Neuronal stem cell (in vitro differentiated cells): ENCODE results near the gene CHN2.

Source experiments
- DNase-seq: peaks from one replicate; pipeline ENCODE4 v3.0.0-alpha.2; 2013; ENCODE audit warnings: low spot score
- H2AFZ ChIP-seq: one replicate; pipeline ENCODE4 v1.6.1; 2013; ENCODE audit warnings: mild to moderate bottlenecking, low read length, inconsistent platforms
- H2AK5ac ChIP-seq: 2 replicates; pipeline ENCODE4 v1.6.1; 2013; ENCODE audit warnings: low read depth, mild to moderate bottlenecking, inconsistent platforms, low read length, moderate library complexity, mixed read lengths
- H2BK120ac ChIP-seq: 2 replicates; pipeline ENCODE4 v1.6.1; 2013; ENCODE audit warnings: low read depth, mild to moderate bottlenecking, inconsistent platforms, low read length, moderate library complexity, mixed read lengths
- H2BK12ac ChIP-seq: one replicate; pipeline ENCODE4 v1.6.1; 2013; ENCODE audit warnings: low read length, inconsistent platforms
- H2BK15ac ChIP-seq: 2 replicates; pipeline ENCODE4 v1.6.1; 2013; ENCODE audit warnings: mild to moderate bottlenecking, low read length, inconsistent platforms, mixed read lengths
- H2BK5ac ChIP-seq: one replicate; pipeline ENCODE4 v1.6.1; 2013; ENCODE audit warnings: inconsistent platforms, mild to moderate bottlenecking, low read length, moderate library complexity
- H3K14ac ChIP-seq: one replicate; pipeline ENCODE4 v1.6.1; 2013; ENCODE audit warnings: low read length, inconsistent platforms
- H3K18ac ChIP-seq: 2 replicates; pipeline ENCODE4 v1.6.1; 2013; ENCODE audit warnings: low read length, inconsistent platforms
- H3K23ac ChIP-seq: 2 replicates; pipeline ENCODE4 v1.6.1; 2013; ENCODE audit warnings: low read depth, mild to moderate bottlenecking, mixed read lengths, low read length, inconsistent platforms; ENCODE audit not compliant: poor library complexity
- H3K27ac ChIP-seq: replicated peaks from 3 replicates; pipeline ENCODE4 v1.5.1; 2013; ENCODE audit warnings: low read length, inconsistent platforms
- H3K27me3 ChIP-seq, 3 experiments: 2 replicates each; pipeline ENCODE4 v1.6.1; 2013; ENCODE audit warnings: low read length in 3 of 3, mild to moderate bottlenecking in 2 of 3, inconsistent platforms in 1 of 3, low read depth in 1 of 3, mixed read lengths in 1 of 3, moderate library complexity in 1 of 3; ENCODE audit not compliant: control insufficient read depth in 3 of 3, insufficient read depth in 3 of 3
- H3K36me3 ChIP-seq, 2 donors: replicated peaks in 1 of 2; 2 replicates each; pipeline ENCODE4 v1.6.1; 2013; ENCODE audit warnings: low read length in 2 of 2; ENCODE audit not compliant: control insufficient read depth in 2 of 2, insufficient read depth in 2 of 2
- H3K4ac ChIP-seq: 2 replicates; pipeline ENCODE4 v1.6.1; 2013; ENCODE audit warnings: inconsistent platforms, mild to moderate bottlenecking, low read length, moderate library complexity
- H3K4me1 ChIP-seq, 2 donors: 1 replicate in 1 of 2; 2 replicates in 1 of 2; pipeline ENCODE4 v1.6.1; 2013; ENCODE audit warnings: low read length in 2 of 2, low read depth in 1 of 2; ENCODE audit not compliant: control insufficient read depth in 2 of 2, insufficient read depth in 1 of 2
- H3K4me2 ChIP-seq: one replicate; pipeline ENCODE4 v1.6.1; 2013; ENCODE audit warnings: mild to moderate bottlenecking, low read length, inconsistent platforms; ENCODE audit not compliant: insufficient read depth, poor library complexity, severe bottlenecking
- H3K4me3 ChIP-seq, 2 donors: 2 replicates each; pipeline ENCODE4 v1.5.1; 2013; ENCODE audit warnings: low read length in 2 of 2, mild to moderate bottlenecking in 2 of 2, inconsistent platforms in 1 of 2, moderate library complexity in 1 of 2
- H3K79me1 ChIP-seq: one replicate; pipeline ENCODE4 v1.6.1; 2013; ENCODE audit warnings: low read depth, mild to moderate bottlenecking, inconsistent platforms, low read length, moderate library complexity
- H3K9ac ChIP-seq: one replicate; pipeline ENCODE4 v1.6.1; 2013; ENCODE audit warnings: mild to moderate bottlenecking, low read depth, low read length, inconsistent platforms; ENCODE audit not compliant: poor library complexity
- H3K9me3 ChIP-seq, 2 donors: replicated peaks in 1 of 2; 2 replicates each; pipeline versions ENCODE3 to v1.6.1; 2013; ENCODE audit warnings: low read length in 2 of 2, mild to moderate bottlenecking in 2 of 2, inconsistent platforms in 1 of 2, low read depth in 1 of 2, mixed read lengths in 1 of 2, moderate library complexity in 1 of 2; ENCODE audit not compliant: control insufficient read depth in 2 of 2, insufficient read depth in 1 of 2
- H4K8ac ChIP-seq: one replicate; pipeline ENCODE4 v1.6.1; 2013; ENCODE audit warnings: low read depth, mild to moderate bottlenecking, inconsistent platforms, low read length, moderate library complexity
- H4K91ac ChIP-seq: one replicate; pipeline ENCODE4 v1.6.1; 2013; ENCODE audit warnings: low read length, low read depth, mild to moderate bottlenecking, inconsistent platforms; ENCODE audit not compliant: poor library complexity
- WGBS, 2 donors: extraction: QIAGEN DNeasy Blood & Tissue Kit; methylation state at CpG; one replicate each; pipeline ENCODE4 v1.1.7; 2013; ENCODE audit warnings: missing lambda C conversion rate in 2 of 2, mixed read lengths in 1 of 2; ENCODE audit not compliant: insufficient read length in 2 of 2, insufficient replicate concordance in 1 of 2; ENCODE audit errors: extremely low coverage in 2 of 2; 5-methylcytosine and 5-hydroxymethylcytosine counted together

CHN2 gene

DNA sequence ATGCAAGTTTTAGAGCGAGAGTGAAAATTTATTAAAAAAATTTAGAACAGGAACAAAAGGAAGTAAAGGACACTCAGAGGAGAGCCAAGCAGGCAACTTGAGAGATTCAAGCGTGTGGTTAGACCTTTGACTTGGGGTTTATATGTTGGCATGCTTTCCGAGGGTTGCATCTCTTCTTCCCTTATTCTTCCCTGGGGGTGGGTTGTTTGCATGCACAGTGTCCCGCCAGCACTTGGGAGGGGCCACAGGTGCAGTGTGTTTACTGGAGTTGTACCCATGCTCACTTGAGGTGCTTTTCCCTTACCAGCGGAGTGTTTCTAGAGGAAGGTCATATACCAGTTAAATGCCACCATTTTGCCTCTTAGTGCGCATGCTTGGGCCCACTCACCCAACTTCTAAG, 96.3 kb downstream of the CHN2 start:
- H3K27me3 ChIP-seq, result no peaks in the 10 kb centered on the region
- H2AK5ac ChIP-seq, result no peak overlapping the region
- no peak for DNase-seq
- H3K36me3 ChIP-seq, result no peaks in the 10 kb centered on the region
- no peak overlapping the region for H3K4me3 ChIP-seq
- H2BK5ac ChIP-seq, result no peak overlapping the region
- no peak overlapping the region for H3K9ac ChIP-seq
- WGBS, 2 donors, result no CpG with 5 or more reads among the region's 6 CpGs
- H3K23ac ChIP-seq, result no peak overlapping the region
- no peak overlapping the region for H2BK12ac ChIP-seq
- H2BK15ac ChIP-seq, result no peak overlapping the region
- H3K4me1 ChIP-seq, result peaks cover 0 to 22% of the 10 kb centered on the region in 2 donors
- no peaks in the 10 kb centered on the region for H3K79me1 ChIP-seq
- no peaks in the 10 kb centered on the region for H3K9me3 ChIP-seq
- no peak overlapping the region for H2BK120ac ChIP-seq
- H3K4ac ChIP-seq, result no peak overlapping the region
- H3K14ac ChIP-seq, result no peak overlapping the region
- H3K18ac ChIP-seq, result no peak overlapping the region
- H4K8ac ChIP-seq, result no peak overlapping the region
- H4K91ac ChIP-seq, result no peak overlapping the region
- H3K4me2 ChIP-seq, result no peak overlapping the region
- no peak overlapping the region for H3K27ac ChIP-seq
- H2AFZ ChIP-seq, result no peak overlapping the region

DNA sequence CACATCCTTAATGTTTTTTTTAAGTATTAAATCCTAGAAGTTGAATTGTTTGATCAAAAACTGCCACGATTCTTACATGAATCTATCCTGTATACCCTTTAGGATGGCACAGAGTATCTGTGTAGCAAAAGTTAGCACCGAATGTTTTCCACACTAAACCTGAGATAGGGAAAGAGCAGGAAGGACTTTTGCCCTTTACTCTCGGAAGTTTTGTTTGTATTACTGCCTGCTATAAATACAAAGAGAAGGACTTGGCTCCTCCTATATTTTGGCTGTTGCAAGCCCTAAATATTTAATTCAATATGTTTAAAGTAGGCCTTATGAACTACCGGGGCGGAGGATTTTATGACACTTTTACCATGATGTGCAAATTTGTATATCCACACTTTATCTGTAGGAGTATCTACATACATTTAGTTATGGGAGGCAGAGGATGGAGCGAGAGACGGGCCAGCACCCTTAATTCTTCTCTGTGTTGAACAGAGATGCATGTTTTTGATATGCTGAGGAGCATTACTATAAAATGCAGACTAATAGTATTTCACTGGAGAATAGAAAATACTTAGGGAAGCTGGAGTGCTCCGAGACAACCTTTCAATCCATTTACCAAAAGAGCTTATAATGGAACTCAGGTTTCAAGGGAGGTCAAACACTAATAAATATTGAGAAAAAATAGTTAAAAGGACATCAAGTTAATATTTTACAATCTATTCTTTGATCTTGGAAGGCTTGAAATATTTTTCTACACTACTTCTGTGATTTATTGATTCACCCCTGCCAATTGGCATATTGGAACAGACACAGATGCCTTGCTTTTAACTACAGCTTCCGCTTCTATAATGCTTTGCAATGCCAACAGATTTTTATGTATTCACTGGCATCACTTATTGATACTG, 97.4 kb downstream of the CHN2 start:
- H3K27ac ChIP-seq, result no peak overlapping the region
- WGBS, 2 donors, result no CpG with 5 or more reads among the region's 9 CpGs

DNA sequence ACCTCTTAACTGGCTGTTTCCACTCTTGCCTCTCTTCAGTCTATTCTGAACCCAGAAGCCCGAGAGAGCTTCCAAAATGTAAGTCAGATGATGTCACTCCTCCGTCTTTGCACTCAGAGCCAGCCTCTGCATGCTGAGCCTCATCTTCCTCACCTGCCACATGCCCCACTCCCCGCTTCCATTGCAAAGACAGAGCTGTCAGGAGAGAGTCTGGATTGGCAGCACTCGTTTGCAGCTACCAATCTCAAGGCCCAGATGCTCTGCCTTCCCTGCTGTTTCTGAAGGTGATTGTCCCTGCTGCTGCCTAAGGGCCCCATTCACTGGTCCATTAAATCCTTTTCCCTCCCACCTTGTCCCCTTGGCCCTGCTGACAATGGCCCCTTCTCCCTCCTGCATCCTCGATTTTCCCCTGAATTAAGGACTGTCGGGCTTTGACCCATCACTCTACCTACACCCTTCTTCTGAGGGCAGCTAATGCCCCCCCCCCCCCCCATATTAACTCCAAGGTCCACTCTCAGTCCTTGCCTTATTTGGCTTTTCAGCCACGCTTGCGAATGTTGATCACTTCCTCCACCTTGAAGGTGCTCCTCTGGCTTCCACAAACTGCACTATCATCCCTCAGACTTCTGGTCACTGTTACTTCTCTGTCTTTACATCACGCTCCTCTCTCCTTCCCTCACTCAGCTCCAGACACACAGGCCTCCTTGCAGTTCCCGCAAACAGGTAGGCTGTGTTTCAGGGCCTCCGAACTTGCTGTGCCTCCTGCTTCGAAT, 98.5 kb downstream of the CHN2 start:
- Histone ChIP-seq H4K91ac (no peak overlapping the region), H3K4me2 (no peak overlapping the region), H2BK15ac (peak overlapping the region; percentile 28), H3K27ac (no peak overlapping the region), H3K36me3 (no peaks in the 10 kb centered on the region), H3K27me3 (no peaks in the 10 kb centered on the region), H3K4me3 (no peak overlapping the region), H3K79me1 (no peaks in the 10 kb centered on the region), H3K14ac (no peak overlapping the region), H2AFZ (no peak overlapping the region), H3K4ac (no peak overlapping the region), H2BK120ac (no peak overlapping the region), H3K9me3 (no peaks in the 10 kb centered on the region), H2BK12ac (no peak overlapping the region), H3K4me1 (peaks cover 0 to 24% of the 10 kb centered on the region in 2 donors), H2BK5ac (no peak overlapping the region), H3K23ac (no peak overlapping the region), H4K8ac (no peak overlapping the region), H3K9ac (peak overlapping the region; percentile 38), H3K18ac (peak overlapping the region; percentile 48), H2AK5ac (peak overlapping the region; percentile 13)
- DNase-seq, result no peak
- no CpG with 5 or more reads among the region's 12 CpGs for WGBS, 2 donors

More for the DNA sequence above, 97.4 kb downstream of the CHN2 start:
- H3K4ac ChIP-seq, result no peak overlapping the region
- H4K8ac ChIP-seq, result no peak overlapping the region
- peaks cover 0 to 22% of the 10 kb centered on the region in 2 donors for H3K4me1 ChIP-seq
- H2BK12ac ChIP-seq, result no peak overlapping the region
- H3K18ac ChIP-seq, result no peak overlapping the region
- H3K23ac ChIP-seq, result no peak overlapping the region
- H3K79me1 ChIP-seq, result no peaks in the 10 kb centered on the region
- no peak overlapping the region for H3K9ac ChIP-seq
- no peak overlapping the region for H2BK15ac ChIP-seq
- no peaks in the 10 kb centered on the region for H3K9me3 ChIP-seq
- no peak overlapping the region for H3K14ac ChIP-seq
- H2AK5ac ChIP-seq, result no peak overlapping the region
- no peak for DNase-seq
- no peaks in the 10 kb centered on the region for H3K27me3 ChIP-seq
- no peak overlapping the region for H3K4me2 ChIP-seq
- no peak overlapping the region for H4K91ac ChIP-seq
- H2BK5ac ChIP-seq, result no peak overlapping the region
- H2AFZ ChIP-seq, result no peak overlapping the region
- H3K36me3 ChIP-seq, result no peaks in the 10 kb centered on the region
- H3K4me3 ChIP-seq, result no peak overlapping the region
- H2BK120ac ChIP-seq, result no peak overlapping the region

DNA sequence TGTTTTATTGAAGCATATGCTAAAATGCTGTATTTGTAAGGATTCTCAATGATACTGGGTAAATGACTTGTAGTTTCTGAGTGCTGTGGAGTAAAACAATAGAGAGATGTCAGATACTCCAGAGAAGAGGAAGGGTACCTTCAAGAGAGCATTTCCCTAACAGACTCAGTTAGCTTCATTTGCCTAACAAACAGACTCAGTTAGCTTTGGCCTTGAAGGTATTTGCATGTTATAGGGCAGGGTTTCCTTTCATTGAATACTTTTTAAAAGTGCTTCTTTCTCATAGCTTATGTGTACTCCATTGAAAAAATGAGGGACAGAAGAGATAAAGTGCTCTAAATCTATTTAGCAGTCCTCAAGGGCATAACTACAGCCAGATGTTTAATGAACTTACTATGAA, 101.8 kb downstream of the CHN2 start:
- Histone ChIP-seq H3K27me3 (no peaks in the 10 kb centered on the region), H2AFZ (no peak overlapping the region), H2BK15ac (no peak overlapping the region), H3K4ac (no peak overlapping the region), H3K18ac (no peak overlapping the region), H3K4me2 (no peak overlapping the region), H4K91ac (no peak overlapping the region), H2BK12ac (no peak overlapping the region), H3K79me1 (no peaks in the 10 kb centered on the region), H2AK5ac (no peak overlapping the region), H3K4me1 (peaks cover 0 to 23% of the 10 kb centered on the region in 2 donors), H3K4me3 (no peak overlapping the region), H3K14ac (no peak overlapping the region), H4K8ac (no peak overlapping the region), H3K9ac (no peak overlapping the region), H2BK120ac (no peak overlapping the region), H3K23ac (no peak overlapping the region), H3K9me3 (no peaks in the 10 kb centered on the region), H3K36me3 (no peaks in the 10 kb centered on the region), H3K27ac (no peak overlapping the region), H2BK5ac (no peak overlapping the region)
- DNase-seq, result no peak
